ENCODE measurements around the gene LRRC56.

DNA sequence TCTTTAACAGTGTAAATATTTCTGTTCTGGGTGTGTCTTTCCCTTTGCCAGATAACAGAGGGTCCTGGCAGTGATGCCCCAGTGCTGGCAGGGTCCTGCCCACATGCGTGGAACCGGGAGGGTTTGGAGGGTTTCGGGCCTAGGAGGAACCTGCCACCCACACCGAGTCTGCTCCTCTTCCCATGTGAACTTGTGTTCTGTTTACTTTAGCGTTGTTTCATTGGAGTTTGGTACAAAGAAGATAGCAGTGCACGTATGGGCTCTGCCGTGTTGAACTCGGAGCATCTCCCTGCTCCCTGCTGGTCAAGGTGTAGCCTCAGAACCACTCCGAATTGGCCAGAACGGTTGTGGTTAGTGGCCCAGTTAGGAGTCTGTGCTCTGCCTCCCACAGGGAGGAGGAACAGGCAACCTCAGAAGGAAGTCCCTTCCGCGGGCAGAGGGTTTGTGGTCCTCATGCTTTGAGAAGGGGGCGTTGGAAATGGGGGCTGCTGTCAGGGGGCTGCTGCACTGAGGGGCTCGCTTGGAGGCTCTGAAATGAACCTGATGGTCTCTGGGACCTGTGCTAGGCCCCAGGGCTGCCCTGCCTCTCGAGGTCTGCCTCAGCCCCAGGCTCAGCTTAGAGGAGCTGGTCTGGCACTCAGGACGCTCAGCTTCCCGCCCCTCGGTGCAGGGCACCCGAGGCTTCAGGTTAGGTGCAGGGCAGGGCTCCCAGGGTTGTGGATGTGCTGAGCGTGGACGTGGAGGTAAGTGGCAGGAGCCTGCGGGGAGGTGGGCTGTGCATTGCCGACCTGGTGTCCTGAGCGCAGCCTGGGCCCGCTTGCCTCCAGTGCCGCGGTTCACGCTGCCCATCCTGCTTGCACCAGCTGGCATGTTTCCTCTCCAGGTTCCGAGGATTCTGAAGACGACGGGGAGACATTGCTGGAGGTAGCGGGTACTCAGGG is 49.3 kb downstream of the LRRC56 start:
- no peak for TF ChIP-seq POLR2AphosphoS5 (IDR thresholded peaks at IDR 0.05)
- TF ChIP-seq, protein P1, sequence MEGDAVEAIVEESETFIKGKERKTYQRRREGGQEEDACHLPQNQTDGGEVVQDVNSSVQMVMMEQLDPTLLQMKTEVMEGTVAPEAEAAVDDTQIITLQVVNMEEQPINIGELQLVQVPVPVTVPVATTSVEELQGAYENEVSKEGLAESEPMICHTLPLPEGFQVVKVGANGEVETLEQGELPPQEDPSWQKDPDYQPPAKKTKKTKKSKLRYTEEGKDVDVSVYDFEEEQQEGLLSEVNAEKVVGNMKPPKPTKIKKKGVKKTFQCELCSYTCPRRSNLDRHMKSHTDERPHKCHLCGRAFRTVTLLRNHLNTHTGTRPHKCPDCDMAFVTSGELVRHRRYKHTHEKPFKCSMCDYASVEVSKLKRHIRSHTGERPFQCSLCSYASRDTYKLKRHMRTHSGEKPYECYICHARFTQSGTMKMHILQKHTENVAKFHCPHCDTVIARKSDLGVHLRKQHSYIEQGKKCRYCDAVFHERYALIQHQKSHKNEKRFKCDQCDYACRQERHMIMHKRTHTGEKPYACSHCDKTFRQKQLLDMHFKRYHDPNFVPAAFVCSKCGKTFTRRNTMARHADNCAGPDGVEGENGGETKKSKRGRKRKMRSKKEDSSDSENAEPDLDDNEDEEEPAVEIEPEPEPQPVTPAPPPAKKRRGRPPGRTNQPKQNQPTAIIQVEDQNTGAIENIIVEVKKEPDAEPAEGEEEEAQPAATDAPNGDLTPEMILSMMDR (IDR thresholded peaks at IDR 0.05): no peak

Measured in breast epithelium (tissue), 3 donors.